Measurements from ENCODE around the gene PRR18. TPM values are rescaled to one million over a fixed set of nuclear protein-coding genes. Genes with fewer than 3 reads are reported as not detected.

PRR18 gene
- polyA plus RNA-seq, 1 donor from 2014 or later: not detected

GRCh38 chr6:166305562-166306117 is 2.6 kb downstream of the PRR18 start:
- H3K4me1 Mint-ChIP-seq: peaks cover 3 to 5% (median 4%) of the 10 kb centered on the region in 3 donors
- H3K9me3 Mint-ChIP-seq: no peaks in the 10 kb centered on the region
- peaks cover 28% of the 10 kb centered on the region for H3K27me3 Mint-ChIP-seq
- H3K36me3 Mint-ChIP-seq: no peaks in the 10 kb centered on the region
- peak overlapping the region in 3 of 4 donors; percentile 5 to 77 (median 26) for H3K4me3 Mint-ChIP-seq
- peak overlapping the region in 1 of 3 donors; percentile 35 for H3K27ac Mint-ChIP-seq

DNA sequence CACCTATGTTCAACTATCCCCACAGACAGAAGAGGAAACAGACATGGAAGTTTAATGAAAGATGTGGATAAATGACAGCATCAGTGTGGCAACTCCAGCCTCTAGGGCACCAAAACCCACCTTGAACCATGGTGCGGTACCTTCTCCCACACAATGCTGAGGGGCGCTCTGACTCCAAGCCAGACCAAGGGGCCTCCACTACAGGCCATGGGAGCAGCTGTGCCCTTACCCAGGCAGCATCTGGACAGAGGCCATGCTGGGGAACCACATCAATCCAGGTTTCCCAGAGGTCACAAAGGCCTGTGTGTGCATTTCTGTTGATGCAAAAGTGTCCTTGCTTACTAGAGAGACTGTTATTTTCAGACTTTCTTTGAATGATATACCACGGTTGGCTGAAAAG is 4.1 kb downstream of the PRR18 start:
- Mint-ChIP-seq H3K4me3 (no peak overlapping the region), H3K36me3 (no peaks in the 10 kb centered on the region), H3K27ac (no peak overlapping the region), H3K9me3 (no peaks in the 10 kb centered on the region), H3K4me1 (peaks cover 3 to 5% (median 4%) of the 10 kb centered on the region in 3 donors), H3K27me3 (peaks cover 22% of the 10 kb centered on the region)

DNA sequence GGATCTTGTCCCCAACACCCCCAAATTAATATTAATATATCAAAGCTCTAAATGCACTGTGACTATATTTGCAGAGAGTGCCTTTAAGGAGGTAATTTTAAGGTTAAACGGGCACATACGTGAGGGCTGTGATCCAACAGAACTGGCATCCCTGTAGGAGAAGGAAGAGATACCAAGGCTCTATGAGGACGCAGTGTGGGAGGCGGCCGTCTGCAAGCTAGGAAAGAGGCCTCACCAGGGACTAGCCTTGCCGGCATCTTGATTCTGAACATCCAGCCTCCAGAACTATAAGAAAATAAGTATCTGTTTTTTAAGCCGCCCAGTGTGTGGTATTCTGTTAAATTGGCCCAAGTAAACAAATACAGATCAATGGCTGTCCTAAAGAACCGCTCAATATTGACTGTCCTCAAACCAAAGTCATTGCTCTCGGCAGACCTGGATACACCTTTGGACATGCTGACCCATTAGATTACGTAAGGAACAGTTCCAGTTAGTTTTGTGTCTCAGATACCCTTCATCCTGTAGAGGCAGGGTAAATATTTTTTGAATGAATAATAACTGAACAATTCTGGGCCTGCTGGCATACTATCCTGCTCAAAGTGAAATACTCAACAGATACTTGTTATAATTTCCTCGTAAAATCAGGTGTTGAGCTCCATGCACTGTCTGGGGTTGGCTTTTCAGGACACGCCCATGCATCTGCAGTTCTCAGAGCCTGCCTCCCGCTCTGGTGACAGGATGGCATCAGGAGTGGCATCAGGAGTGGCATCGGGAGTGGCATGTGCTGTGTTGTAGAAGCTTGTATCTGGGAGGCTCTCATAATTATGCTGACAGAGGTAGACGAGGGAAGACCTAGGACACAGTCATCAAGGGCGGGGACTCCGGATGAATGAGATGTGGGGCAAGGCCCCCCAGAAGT is 6.3 kb downstream of the PRR18 start:
- Mint-ChIP-seq H3K36me3 (no peaks in the 10 kb centered on the region), H3K4me1 (peaks cover 0 to 4% (median 0%) of the 10 kb centered on the region in 3 donors), H3K9me3 (no peaks in the 10 kb centered on the region), H3K4me3 (no peak overlapping the region), H3K27me3 (peaks cover 18% of the 10 kb centered on the region), H3K27ac (peak overlapping the region in 1 of 3 donors; percentile 65)

GRCh38 chr6:166300357-166300987 is 7.7 kb downstream of the PRR18 start:
- H3K27me3 Mint-ChIP-seq: peaks cover 14% of the 10 kb centered on the region

DNA sequence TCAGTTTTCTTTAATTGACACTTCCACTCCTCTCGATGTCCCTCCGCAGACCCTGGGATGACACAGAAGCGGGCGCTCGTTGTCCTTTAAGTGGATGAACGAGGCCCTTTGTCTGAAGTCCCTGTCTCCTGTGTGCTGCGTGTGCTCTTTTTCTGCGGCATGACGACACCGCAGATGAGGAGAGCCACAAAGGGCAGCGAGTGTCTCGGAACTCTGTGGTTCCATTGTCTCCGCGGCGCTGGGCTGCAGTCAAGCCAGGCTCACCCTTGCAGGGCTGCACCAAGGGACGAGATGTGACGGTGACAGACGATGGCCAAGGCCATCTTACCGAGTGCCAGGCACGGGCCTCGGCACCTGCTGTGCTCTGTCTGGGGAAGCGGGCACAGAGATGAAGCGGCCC is 10.6 kb downstream of the PRR18 start:
- Mint-ChIP-seq H3K27ac (no peak overlapping the region), H3K4me3 (no peak overlapping the region), H3K27me3 (peaks cover 10% of the 10 kb centered on the region), H3K9me3 (no peaks in the 10 kb centered on the region), H3K4me1 (peaks cover 6 to 8% (median 8%) of the 10 kb centered on the region in 3 donors), H3K36me3 (no peaks in the 10 kb centered on the region)

More at GRCh38 chr6:166300357-166300987, 7.7 kb downstream of the PRR18 start:
- H3K4me3 Mint-ChIP-seq: no peak overlapping the region
- no peak overlapping the region for H3K27ac Mint-ChIP-seq
- H3K9me3 Mint-ChIP-seq: no peaks in the 10 kb centered on the region
- H3K4me1 Mint-ChIP-seq: no peaks in the 10 kb centered on the region
- no peaks in the 10 kb centered on the region for H3K36me3 Mint-ChIP-seq

GRCh38 chr6:166296035-166296883 is 11.9 kb downstream of the PRR18 start:
- Mint-ChIP-seq H3K27me3 (peaks cover 11% of the 10 kb centered on the region), H3K36me3 (no peaks in the 10 kb centered on the region), H3K4me3 (no peak overlapping the region), H3K4me1 (peaks cover 8% of the 10 kb centered on the region in 3 donors), H3K9me3 (peaks cover 0 to 3% (median 0%) of the 10 kb centered on the region in 3 donors), H3K27ac (no peak overlapping the region)

GRCh38 chr6:166293731-166294584 is 14.2 kb downstream of the PRR18 start:
- no peak overlapping the region for H3K4me3 Mint-ChIP-seq
- peaks cover 0 to 3% (median 2%) of the 10 kb centered on the region in 3 donors for H3K9me3 Mint-ChIP-seq
- no peaks in the 10 kb centered on the region for H3K36me3 Mint-ChIP-seq
- no peak overlapping the region for H3K27ac Mint-ChIP-seq
- H3K27me3 Mint-ChIP-seq: peaks cover 10% of the 10 kb centered on the region
- H3K4me1 Mint-ChIP-seq: peaks cover 8% of the 10 kb centered on the region in 3 donors

GRCh38 chr6:166289207-166290060 is 18.8 kb downstream of the PRR18 start:
- Mint-ChIP-seq H3K36me3 (peaks cover 2% of the 10 kb centered on the region), H3K4me1 (peaks cover 10 to 19% (median 13%) of the 10 kb centered on the region in 3 donors), H3K9me3 (peaks cover 0 to 3% (median 2%) of the 10 kb centered on the region in 3 donors), H3K27ac (peak overlapping the region in 2 of 3 donors; percentile 6 to 79), H3K27me3 (peaks cover 7% of the 10 kb centered on the region), H3K4me3 (no peak overlapping the region)

GRCh38 chr6:166286839-166287271 is 21.3 kb downstream of the PRR18 start:
- Mint-ChIP-seq H3K4me3 (peak overlapping the region; percentile 19 to 92 (median 68)), H3K36me3 (peaks cover 2% of the 10 kb centered on the region), H3K27ac (peak overlapping the region; percentile 31 to 71 (median 61)), H3K27me3 (peaks cover 3% of the 10 kb centered on the region), H3K4me1 (peaks cover 10 to 17% (median 13%) of the 10 kb centered on the region in 3 donors), H3K9me3 (peaks cover 0 to 2% (median 2%) of the 10 kb centered on the region in 3 donors)

DNA sequence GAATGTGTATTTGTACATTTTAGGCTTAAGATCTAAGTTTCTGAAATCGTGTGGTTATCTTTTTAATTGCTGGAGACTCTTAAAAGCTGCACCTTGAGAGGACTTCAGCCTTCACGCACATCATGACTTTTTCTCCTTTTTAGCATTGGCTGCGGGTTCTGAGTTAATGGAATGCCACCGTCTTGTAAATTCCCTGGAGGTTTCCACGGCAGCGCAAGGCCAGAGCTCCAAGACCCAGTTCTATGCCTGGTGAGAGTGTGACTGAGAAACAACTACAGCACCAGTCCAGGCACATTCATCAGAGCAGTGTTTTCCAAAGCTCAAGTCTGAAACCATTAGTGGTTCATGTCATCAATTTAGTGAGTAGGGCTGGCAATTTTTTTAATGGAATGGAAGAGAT is 23.0 kb downstream of the PRR18 start:
- Mint-ChIP-seq H3K4me1 (peaks cover 10 to 15% (median 13%) of the 10 kb centered on the region in 3 donors), H3K27me3 (peaks cover under 1% of the 10 kb centered on the region), H3K9me3 (peaks cover 0 to 2% (median 0%) of the 10 kb centered on the region in 3 donors), H3K4me3 (peak overlapping the region in 2 of 4 donors; percentile 28 to 89), H3K36me3 (peaks cover 2% of the 10 kb centered on the region), H3K27ac (no peak overlapping the region)

- Mint-ChIP-seq H3K27me3 (no peaks in the 10 kb centered on the region), H3K36me3 (peaks cover 2% of the 10 kb centered on the region), H3K4me1 (peaks cover 10 to 15% (median 13%) of the 10 kb centered on the region in 3 donors), H3K9me3 (peaks cover 0 to 1% (median 0%) of the 10 kb centered on the region in 3 donors), H3K4me3 (no peak overlapping the region), H3K27ac (no peak overlapping the region)
Measured at GRCh38 chr6:166284640-166285039, 23.6 kb downstream of the PRR18 start.

- Mint-ChIP-seq H3K27me3 (no peaks in the 10 kb centered on the region), H3K4me3 (no peak overlapping the region), H3K36me3 (peaks cover 2% of the 10 kb centered on the region), H3K27ac (no peak overlapping the region), H3K9me3 (no peaks in the 10 kb centered on the region), H3K4me1 (peaks cover 15 to 20% (median 18%) of the 10 kb centered on the region in 3 donors)
Measured at GRCh38 chr6:166282394-166283032, 25.7 kb downstream of the PRR18 start.

All from IgD-negative memory B cell (primary cell).